AG04449 (cell line): ENCODE data around the gene MRPL2.

Experiments
- CTCF ChIA-PET: fragments of 350-600 bp; formaldehyde crosslinking; extraction: SDS; loops from one replicate; lab custom pipeline; 2021; ENCODE audit warnings: antibody characterized with exemption; lab: Yijun Ruan, JAX
- POLR2A ChIA-PET: fragments of 400-600, 350-600 bp; formaldehyde crosslinking; extraction: SDS; loops from one replicate; lab custom pipeline; 2020; ENCODE audit warnings: antibody characterized with exemption, inconsistent platforms; lab: Yijun Ruan, JAX
- DNase-seq: peaks from one replicate; pipeline ENCODE4 v3.0.0-alpha.2; 2010; ENCODE audit warnings: low read depth, low spot score
- H3K4me3 ChIP-seq: 2 replicates; pipeline ENCODE4 v1.5.1; 2011; ENCODE audit warnings: low read depth, mild to moderate bottlenecking, control low read depth, low read length
- CTCF ChIP-seq: IDR thresholded peaks from one replicate; pipeline ENCODE4 v1.5.1; 2011; ENCODE audit warnings: mild to moderate bottlenecking, moderate library complexity, low read length, control low read depth, inconsistent platforms; ENCODE audit not compliant: insufficient read depth; ENCODE audit errors: missing control alignments

The MRPL2 gene

GRCh38 chr6:43034190-43034525, 25.1 kb downstream of the MRPL2 start:
- H3K4me3 ChIP-seq: no peak overlapping the region
- POLR2A ChIA-PET: interaction anchor here (1.8 kb wide), 1 partner anchor 15 kb away, joined by 4 read pairs; no protein-coding TSS in a partner anchor
- CTCF ChIA-PET: no interaction called here
- TF ChIP-seq CTCF: no peak
- no peak for DNase-seq

- CTCF ChIA-PET: interaction anchor here (1.3 kb wide), 1 partner anchor 110 kb away, joined by 5 read pairs; no protein-coding TSS in a partner anchor
- H3K4me3 ChIP-seq: no peak overlapping the region
- POLR2A ChIA-PET: interaction anchor here (0.9 to 1.8 kb wide), 3 partner anchors 13 to 116 kb away, joined by 3 to 4 read pairs (median 4); no protein-coding TSS in a partner anchor
- DNase-seq: no peak
- no peak for TF ChIP-seq CTCF
These were observed 25.6 kb downstream of the MRPL2 start for GRCh38 chr6:43033496-43034189.

GRCh38 chr6:43032326-43032725, 26.9 kb downstream of the MRPL2 start:
- DNase-seq: no peak
- ChIA-PET CTCF (interaction anchor here (1.3 kb wide), 1 partner anchor 111 kb away, joined by 5 read pairs; no protein-coding TSS in a partner anchor), POLR2A (interaction anchor here (0.6 to 1.8 kb wide), 2 partner anchors 17 to 81 kb away, joined by 3 to 4 read pairs; no protein-coding TSS in a partner anchor)
- no peak for TF ChIP-seq CTCF
- H3K4me3 ChIP-seq: no peak overlapping the region

DNA sequence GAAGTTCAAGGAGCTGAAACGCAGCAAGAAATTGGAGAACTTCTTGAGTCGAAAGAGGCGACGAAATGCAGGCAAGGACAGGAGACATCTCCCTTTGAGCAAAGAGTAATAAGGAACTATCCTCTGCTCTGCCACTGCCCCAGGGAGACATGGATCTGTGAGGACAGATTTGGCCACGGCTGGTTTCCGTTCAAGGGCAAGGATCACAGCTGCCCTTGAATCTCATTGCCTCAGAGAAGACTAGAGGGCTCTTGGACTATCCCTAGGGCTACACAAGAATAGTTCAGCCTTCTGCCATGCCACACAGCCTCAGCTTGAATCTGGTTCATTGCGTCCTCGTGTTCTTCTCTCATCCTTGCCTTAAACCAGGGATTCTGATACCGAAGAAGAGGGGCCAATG, 30.1 kb downstream of the MRPL2 start:
- no peak for DNase-seq
- no peak overlapping the region for H3K4me3 ChIP-seq
- CTCF ChIA-PET: no interaction called here
- POLR2A ChIA-PET: no interaction called here
- TF ChIP-seq CTCF: no peak

DNA sequence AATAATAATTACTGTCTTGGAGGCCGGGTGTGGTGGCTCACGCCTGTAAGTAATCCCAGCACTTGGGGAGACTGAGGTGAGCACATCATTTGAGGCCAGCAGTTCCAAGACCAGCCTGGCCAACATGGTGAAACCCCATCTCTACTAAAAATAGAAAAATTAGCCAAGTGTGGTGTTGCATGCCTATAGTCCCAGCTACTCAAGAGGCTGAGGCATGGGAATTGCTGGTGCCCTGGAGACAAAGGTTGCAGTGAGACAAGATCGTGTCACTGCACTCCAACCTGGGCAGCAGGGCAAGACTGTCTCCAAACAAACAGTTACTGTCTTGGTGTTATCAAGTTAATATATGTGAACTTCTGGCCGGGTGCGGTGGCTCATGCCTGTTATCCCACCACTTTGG, 32.9 kb downstream of the MRPL2 start:
- POLR2A ChIA-PET: interaction anchor here (0.6 to 0.7 kb wide), 2 partner anchors 19 to 61 kb away, joined by 3 read pairs; no protein-coding TSS in a partner anchor

More for the DNA sequence above, 32.9 kb downstream of the MRPL2 start:
- CTCF ChIA-PET: interaction anchor here (0.9 to 1.4 kb wide), 3 partner anchors 11 to 117 kb away, joined by 3 to 4 read pairs (median 3); no protein-coding TSS in a partner anchor
- no peak for TF ChIP-seq CTCF
- H3K4me3 ChIP-seq: no peak overlapping the region
- DNase-seq: no peak
